HG02840 (cell line): ENCODE data around the gene PARD3.

Experiments
- ATAC-seq: cut with Tn5 transposase; IDR thresholded peaks from one replicate; pipeline ENCODE4 v1.9.1; 2021; ENCODE audit warnings: mild to moderate bottlenecking, moderate library complexity, moderate number of reproducible peaks; ENCODE audit not compliant: unreplicated experiment, low FRiP score

Gene PARD3

DNA sequence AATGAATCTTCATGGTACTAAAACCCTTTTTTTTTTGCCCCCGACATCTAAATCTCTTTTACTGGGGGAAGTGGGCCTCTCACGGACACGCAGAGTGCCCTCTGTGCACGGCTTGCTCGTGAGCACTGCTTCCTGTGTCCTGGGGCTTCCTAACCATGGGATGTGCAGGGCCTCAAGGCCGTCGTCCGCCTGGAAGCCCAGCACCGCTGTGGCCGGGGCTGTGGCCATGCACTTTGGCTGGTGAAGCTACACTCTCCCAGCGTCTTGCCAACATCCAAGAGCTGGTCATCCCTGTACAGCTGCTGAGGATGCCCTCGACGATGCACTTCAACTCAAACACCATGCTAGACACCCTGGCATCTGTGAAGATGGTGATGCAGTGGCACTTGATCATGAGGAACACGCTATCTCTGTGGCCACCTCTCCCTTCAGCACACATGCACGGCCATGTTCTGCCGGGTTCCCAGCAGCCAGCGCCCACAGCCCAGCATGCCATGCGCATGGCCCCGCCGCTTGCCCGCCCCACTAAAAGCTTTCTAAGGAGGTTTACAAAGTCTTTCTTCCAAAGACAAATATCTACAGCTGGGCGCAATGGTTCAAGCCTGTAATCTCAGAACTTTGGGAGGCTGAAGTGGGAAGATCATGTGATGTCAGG is 326.5 kb downstream of the PARD3 start:
- no peak for ATAC-seq

DNA sequence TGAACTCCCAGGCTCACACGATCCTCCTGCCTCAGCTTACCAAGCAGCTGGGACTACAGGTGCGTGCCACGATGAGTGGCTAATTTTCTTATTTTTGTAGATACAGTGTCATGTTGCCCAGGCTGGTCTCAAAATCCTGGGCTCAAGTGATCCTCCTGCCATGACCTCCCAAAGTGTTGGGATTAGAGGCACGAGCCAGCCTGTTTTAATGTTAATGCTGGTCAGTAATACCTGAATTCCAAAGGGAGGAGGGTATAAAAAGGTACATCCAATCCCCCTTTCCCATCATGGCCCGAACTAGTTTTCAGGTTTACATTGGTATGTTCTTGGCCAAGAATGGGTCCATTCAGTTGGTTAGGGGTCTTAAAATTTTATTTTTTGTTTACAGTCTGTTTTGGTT is 329.1 kb downstream of the PARD3 start:
- ATAC-seq: no peak

GRCh38 chr10:34484164-34484563 is 330.9 kb downstream of the PARD3 start:
- no peak for ATAC-seq

- no peak for ATAC-seq
Measured at GRCh38 chr10:34480345-34480744, 334.8 kb downstream of the PARD3 start.

DNA sequence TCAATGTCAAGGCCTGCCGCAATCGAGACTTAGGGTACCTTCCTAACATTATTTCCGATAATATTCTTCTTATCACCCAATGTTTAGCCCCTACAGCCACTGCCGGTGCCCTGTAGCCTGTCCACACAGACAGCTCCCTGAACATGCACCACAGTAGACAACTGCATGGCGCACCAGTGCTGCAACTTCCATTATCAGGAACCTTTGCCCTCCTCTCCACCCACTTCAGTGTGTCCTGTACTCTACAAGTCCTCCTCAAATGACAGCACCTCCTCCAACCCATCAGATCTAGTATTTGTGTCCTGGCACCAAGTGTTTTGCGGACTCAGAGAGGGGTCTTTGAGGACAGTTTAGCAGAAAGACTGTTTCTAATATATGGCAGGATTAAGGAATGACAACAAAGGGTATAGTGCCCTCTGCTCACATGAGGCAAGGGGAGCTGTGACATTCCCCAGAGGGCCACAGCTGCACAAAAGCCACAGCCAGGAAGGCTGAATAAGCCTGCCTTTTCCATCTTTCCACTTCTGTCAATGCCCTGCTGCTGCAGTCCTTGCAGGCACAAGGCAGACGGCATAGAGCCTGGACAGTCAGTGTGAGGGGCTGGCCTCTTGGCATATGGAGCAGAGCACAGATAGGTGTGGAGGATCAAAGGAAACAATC is 335.4 kb downstream of the PARD3 start:
- no peak for ATAC-seq

DNA sequence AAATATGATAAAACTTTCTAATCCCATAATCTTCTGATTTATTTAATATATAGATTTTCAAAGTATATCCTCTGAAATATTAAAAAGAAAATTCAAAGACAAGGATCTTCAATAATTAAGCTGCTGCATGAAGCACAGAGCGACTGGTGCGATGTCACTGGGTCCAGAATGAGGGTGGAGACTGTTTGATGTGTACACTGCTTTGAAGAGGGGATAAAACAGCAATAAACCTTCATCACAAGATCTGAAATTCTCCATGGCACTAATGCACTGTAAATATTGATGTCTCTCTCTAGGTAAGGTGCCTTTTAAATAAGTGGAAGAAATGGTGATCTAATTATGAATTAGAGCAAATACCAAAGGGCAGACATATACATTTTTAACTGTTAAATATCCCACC is 337.8 kb downstream of the PARD3 start:
- ATAC-seq: no peak

- no peak for ATAC-seq
Measured at GRCh38 chr10:34476608-34477007, 338.5 kb downstream of the PARD3 start.

DNA sequence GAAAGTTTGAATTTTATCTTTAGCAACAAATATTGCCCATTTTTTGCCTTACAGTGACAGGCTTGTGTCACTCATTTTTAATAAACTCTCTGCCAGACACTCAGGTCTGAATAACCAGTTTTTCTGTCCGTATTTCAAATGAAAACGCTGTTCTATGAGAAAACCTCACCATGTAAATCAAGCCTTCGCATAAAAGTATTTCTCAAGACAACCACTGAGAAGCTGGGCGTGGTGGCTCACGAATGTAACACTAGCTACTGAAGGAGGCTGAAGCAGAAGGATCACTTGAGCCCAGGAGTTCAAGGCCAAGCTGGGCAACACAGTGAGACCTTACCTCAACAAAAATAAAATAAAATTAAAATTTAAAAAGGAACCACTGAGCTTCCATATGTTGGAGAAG is 339.3 kb downstream of the PARD3 start:
- ATAC-seq: no peak

GRCh38 chr10:34475274-34475646 is 339.8 kb downstream of the PARD3 start:
- no peak for ATAC-seq

- ATAC-seq: no peak
Measured at GRCh38 chr10:34474555-34475273, 340.4 kb downstream of the PARD3 start.

- ATAC-seq: no peak
Measured at GRCh38 chr10:34474009-34474376, 341.1 kb downstream of the PARD3 start.

DNA sequence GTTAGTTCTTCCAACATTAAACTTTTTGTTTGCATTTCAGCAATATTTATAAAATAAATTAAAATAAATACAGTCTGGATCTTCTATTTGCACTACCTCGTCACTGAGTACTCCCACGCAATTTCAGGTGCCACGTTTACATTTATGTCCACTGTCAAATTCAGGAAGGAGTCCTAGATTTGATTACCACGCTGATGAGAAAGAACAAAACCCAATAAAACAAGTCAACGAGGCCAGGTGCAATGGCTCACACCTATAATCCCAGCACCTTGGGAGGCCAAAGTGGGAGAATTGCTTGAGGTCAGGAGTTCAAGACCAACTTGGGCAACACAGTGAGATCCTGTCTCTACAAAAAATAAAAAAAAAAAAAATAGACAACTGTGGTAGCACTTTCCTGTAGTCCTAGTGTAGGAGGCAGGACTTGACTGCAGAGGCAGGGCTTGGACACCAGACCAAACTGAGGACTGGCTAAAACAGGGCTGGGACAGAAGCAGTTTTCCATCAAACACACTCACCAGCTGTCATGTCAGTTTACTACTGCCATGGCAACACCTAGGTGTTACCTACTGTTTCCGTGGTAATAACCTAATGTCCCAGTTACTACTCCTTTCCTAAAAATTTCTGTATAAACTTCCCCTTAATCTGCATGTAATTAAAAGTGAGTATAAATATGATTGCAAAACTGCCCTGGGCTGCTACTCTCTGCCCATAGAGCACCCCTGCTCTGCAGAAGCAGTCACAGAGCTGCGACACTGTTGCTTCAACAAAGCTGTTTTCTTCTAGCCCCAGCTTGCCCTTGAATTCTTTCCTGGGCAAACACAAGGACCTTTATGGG is 341.7 kb downstream of the PARD3 start:
- no peak for ATAC-seq

- no peak for ATAC-seq
Measured at GRCh38 chr10:34470307-34470706, 344.8 kb downstream of the PARD3 start.

DNA sequence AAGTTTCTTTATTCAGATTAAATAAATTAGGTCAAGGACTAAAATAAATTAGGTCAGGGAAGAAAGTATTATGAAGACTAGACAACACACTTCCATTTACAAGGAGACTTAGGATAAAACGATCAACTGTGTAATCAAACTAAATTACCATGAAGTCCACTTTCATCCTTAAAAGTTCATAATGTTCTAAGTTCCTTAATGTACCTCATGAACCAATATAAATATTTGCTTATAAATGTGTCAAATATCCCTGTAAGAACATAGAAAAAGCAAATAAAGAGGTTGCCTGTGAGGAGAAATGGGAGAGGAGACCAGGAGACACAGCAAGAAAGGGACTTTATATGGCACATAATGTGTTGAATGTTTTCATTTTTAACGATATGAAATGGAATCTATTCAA is 345.6 kb downstream of the PARD3 start:
- no peak for ATAC-seq

GRCh38 chr10:34467902-34468301 is 347.2 kb downstream of the PARD3 start:
- no peak for ATAC-seq

GRCh38 chr10:34467364-34467763 is 347.7 kb downstream of the PARD3 start:
- no peak for ATAC-seq

DNA sequence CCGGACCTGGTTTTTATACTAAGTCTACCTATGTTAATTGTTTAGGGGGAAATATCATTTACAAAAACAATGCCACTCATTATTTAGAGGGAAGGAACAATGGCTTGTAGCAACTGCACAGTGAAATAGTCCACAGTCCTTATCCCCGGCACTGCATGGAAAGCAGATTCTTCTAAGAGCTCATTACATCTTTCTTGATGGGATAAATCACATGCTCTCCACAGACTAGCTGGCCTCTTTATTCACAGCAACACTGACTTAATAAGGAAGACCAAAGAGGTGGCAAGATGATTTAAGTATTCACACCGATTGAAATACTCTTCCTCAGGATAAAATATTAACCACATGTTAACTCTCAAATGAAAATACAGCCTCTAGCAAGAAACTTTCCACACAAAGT is 349.4 kb downstream of the PARD3 start:
- no peak for ATAC-seq

DNA sequence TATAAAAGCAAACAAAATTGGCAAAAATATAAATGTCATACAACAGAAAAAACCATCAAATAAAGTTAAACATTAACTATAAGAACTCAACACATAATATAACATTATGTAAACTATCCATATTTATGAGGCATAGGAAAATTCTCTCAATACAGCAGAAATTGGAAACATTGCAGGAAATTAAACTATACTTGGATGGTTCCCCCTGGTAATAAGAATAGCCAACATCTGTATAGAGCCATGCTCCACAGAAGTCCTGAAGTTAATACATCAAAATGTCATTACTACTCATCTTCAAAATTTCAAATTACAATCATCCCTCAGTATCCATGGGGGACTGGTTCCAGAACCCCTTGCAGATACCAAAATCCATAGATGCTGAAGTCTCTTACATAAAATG is 350.5 kb downstream of the PARD3 start:
- no peak for ATAC-seq

- ATAC-seq: no peak
Measured at GRCh38 chr10:34464000-34464399, 351.1 kb downstream of the PARD3 start.

- no peak for ATAC-seq
Measured at GRCh38 chr10:34462993-34463392, 352.1 kb downstream of the PARD3 start.

DNA sequence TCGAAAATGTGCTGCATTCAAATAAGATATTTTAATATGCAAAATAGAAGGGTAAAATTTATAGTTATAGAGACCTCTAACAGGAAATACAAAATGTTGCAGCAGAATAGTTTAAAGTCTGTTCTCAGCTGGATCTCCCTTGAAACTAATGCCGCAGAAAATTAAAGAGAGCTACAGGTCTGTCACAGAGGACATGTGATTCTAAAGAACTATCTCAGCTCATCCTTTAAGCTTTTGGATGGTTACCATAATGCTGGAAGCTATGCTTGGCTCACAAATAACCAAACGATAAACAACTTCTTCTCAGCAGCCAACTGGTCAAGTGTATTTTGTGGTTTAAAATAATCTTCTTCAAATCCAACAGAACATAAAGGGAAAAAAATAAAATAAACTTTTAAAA is 353.0 kb downstream of the PARD3 start:
- no peak for ATAC-seq
